Tibial nerve (tissue), 3 donors: ENCODE measurements around the gene RANBP17.

Source experiments
- POLR2A ChIP-seq, 2 donors: fragments of 450-650 bp; IDR thresholded peaks; one replicate each; pipeline ENCODE4 v1.6.1; 2017; ENCODE audit warnings: antibody characterized with exemption in 2 of 2, mild to moderate bottlenecking in 2 of 2, moderate library complexity in 2 of 2
- TF ChIP-seq, protein P1 (sequence below), 5 experiments: fragments of 200-600 bp in 3 of 5; fragments of 450-650 bp in 2 of 5; sonication (generic) in 3 of 5; IDR thresholded peaks; one replicate each; pipeline ENCODE4 v1.5.1; 2016 to 2019; ENCODE audit warnings: antibody characterized with exemption in 5 of 5, mild to moderate bottlenecking in 3 of 5, moderate library complexity in 2 of 5

DNA sequence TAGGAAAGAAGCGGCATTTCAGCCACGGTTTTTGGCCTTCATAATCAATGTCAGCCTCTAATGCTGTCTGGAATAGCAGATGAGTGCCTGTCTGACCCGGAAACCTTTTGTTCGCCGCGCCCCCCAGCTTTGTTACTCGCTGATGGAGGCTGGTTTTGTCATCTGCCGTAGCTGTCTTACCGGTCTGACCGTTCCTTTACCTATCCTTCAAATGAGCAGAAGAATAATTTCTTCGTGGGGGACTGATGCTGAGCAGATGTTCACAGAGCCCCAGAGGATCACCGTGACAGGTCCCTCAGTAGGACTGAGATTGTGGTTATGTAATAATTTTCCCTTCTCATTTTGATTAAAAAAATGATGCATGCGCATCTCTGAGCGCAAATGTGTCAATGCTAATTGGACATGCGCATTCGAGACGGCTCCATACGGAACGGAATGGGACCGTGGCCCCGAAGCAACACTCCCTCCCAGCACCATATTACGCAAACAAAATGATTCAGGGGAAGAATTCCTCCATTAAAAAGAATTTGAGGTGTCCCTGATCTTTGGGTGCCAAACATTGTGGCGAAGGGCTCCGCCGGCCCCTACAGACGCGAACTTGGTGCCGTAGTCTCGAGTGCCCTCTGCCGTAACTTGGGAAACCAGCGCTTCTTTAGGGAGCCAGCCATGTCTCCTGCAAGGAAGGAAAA, 474.8 kb downstream of the RANBP17 start:
- TF ChIP-seq, protein P1, sequence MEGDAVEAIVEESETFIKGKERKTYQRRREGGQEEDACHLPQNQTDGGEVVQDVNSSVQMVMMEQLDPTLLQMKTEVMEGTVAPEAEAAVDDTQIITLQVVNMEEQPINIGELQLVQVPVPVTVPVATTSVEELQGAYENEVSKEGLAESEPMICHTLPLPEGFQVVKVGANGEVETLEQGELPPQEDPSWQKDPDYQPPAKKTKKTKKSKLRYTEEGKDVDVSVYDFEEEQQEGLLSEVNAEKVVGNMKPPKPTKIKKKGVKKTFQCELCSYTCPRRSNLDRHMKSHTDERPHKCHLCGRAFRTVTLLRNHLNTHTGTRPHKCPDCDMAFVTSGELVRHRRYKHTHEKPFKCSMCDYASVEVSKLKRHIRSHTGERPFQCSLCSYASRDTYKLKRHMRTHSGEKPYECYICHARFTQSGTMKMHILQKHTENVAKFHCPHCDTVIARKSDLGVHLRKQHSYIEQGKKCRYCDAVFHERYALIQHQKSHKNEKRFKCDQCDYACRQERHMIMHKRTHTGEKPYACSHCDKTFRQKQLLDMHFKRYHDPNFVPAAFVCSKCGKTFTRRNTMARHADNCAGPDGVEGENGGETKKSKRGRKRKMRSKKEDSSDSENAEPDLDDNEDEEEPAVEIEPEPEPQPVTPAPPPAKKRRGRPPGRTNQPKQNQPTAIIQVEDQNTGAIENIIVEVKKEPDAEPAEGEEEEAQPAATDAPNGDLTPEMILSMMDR (IDR thresholded peaks at IDR 0.05): peak in 3 of 5 experiments; percentile 26 to 48 (median 30)
- TF ChIP-seq POLR2A (IDR thresholded peaks at IDR 0.05): no peak
